C4-2B (cell line): ENCODE results near the gene DNAJA4.

Experiments used
- ZFX ChIP-seq: fragments of 450-650 bp; IDR thresholded peaks from 2 replicates; pipeline ENCODE4 v1.6.1; 2017
- TF ChIP-seq, protein P1 (sequence below): fragments of 450-650 bp; conservative IDR thresholded peaks from 2 replicates; pipeline ENCODE4 v1.5.1; 2017; ENCODE audit warnings: mild to moderate bottlenecking

DNA sequence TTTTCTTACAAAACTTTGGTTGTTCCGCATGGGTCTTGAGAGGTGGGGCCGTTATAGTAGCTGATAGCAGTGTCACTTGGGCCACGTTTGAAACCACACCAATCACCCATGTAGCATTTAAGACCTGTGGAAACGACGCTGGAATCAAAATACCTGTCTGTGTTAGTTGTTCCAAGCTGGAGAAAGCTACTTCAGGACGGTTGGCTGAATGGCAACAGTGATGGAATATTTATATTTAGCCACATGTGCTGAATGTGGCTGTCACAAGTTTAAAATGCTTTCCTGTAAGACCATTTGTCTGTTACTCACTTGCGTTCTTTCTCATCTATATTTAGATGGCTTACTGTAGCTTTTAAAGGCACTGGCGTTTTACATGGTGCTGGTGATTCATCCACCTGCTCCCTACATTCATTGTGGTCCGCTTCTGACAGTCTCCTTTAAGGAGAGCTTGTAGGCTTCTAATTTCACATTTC, 1.4 kb downstream of the DNAJA4 start:
- TF ChIP-seq, protein P1, sequence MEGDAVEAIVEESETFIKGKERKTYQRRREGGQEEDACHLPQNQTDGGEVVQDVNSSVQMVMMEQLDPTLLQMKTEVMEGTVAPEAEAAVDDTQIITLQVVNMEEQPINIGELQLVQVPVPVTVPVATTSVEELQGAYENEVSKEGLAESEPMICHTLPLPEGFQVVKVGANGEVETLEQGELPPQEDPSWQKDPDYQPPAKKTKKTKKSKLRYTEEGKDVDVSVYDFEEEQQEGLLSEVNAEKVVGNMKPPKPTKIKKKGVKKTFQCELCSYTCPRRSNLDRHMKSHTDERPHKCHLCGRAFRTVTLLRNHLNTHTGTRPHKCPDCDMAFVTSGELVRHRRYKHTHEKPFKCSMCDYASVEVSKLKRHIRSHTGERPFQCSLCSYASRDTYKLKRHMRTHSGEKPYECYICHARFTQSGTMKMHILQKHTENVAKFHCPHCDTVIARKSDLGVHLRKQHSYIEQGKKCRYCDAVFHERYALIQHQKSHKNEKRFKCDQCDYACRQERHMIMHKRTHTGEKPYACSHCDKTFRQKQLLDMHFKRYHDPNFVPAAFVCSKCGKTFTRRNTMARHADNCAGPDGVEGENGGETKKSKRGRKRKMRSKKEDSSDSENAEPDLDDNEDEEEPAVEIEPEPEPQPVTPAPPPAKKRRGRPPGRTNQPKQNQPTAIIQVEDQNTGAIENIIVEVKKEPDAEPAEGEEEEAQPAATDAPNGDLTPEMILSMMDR = no peak
- no peak for TF ChIP-seq ZFX
